Measurements from ENCODE around the gene IFIT5.
"Not testable (repeated sequence)": the region's sequence is repeated elsewhere in the genome, so short reads cannot be mapped to it uniquely, and the experiment has no call there.

The IFIT5 gene

DNA sequence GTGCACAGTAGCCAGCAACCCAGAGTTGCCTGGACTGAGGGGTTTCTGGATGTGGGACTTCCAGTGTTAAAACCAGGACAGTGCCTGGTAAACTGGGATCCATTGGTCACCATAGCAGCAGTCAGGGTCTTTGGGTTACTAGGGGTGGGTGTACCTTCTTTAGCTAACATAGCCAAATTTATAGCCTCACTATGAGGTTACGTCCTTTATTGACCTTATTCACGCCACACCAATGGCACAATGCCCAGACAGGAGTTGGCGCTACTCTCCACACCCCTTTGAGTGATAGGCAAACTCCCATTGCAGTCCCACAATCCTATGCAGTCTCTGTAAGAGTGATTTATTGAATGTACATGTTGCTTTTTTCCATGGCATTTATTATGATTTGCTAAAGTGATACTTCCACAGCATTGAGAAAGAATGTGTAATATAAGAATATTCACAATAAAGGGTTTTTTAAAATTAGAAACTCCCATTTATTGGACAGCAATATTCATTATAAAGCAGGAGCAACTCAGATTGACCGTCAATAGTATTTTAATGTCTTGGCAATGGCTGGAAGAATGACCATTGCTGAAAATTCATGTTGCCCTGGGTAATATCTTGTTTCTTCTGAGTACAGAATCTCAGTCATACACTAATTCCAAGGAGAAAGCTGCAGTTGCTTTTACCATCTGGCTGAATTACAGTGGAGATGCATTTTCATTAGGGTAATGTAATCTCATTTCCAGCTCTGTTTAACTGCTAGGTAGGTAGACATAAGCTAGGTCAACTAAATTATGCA, 26.1 kb downstream of the IFIT5 start:
- no peaks in the 10 kb centered on the region for H3F3A ChIP-seq (ENCODE audit: insufficient read depth, low read length)
- H2AFZ ChIP-seq (ENCODE audit: low read length) = no peak overlapping the region
- H3K4me1 ChIP-seq (ENCODE audit: insufficient read depth, low read length, severe bottlenecking) = no peaks in the 10 kb centered on the region
- no peaks in the 10 kb centered on the region for H3K9me2 ChIP-seq (ENCODE audit: low read depth, low read length)
- no peak overlapping the region for H3K27ac ChIP-seq (ENCODE audit: low read depth, low read length, poor library complexity, severe bottlenecking)
- no peaks in the 10 kb centered on the region for H3K79me2 ChIP-seq (ENCODE audit: insufficient read depth, low read length)
- H3K4me3 ChIP-seq (ENCODE audit: low read depth, low read length, poor library complexity, severe bottlenecking) = no peak overlapping the region
- H3K9ac ChIP-seq (ENCODE audit: low read length) = no peak overlapping the region
- no peaks in the 10 kb centered on the region for H3K9me3 ChIP-seq (ENCODE audit: low read length)
- H4K20me1 ChIP-seq (ENCODE audit: insufficient read depth, low read length) = no peaks in the 10 kb centered on the region
- no peaks in the 10 kb centered on the region for H3K27me3 ChIP-seq (ENCODE audit: insufficient read depth, low read length)
- H3K36me3 ChIP-seq (ENCODE audit: insufficient read depth, low read length) = no peaks in the 10 kb centered on the region
- H3K4me2 ChIP-seq (ENCODE audit: low read length) = no peak overlapping the region
- TF ChIP-seq, protein P1, sequence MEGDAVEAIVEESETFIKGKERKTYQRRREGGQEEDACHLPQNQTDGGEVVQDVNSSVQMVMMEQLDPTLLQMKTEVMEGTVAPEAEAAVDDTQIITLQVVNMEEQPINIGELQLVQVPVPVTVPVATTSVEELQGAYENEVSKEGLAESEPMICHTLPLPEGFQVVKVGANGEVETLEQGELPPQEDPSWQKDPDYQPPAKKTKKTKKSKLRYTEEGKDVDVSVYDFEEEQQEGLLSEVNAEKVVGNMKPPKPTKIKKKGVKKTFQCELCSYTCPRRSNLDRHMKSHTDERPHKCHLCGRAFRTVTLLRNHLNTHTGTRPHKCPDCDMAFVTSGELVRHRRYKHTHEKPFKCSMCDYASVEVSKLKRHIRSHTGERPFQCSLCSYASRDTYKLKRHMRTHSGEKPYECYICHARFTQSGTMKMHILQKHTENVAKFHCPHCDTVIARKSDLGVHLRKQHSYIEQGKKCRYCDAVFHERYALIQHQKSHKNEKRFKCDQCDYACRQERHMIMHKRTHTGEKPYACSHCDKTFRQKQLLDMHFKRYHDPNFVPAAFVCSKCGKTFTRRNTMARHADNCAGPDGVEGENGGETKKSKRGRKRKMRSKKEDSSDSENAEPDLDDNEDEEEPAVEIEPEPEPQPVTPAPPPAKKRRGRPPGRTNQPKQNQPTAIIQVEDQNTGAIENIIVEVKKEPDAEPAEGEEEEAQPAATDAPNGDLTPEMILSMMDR (IDR thresholded peaks at IDR 0.05; ENCODE audit: low read length) = no peak
- no peak for TF ChIP-seq EZH2 (IDR thresholded peaks at IDR 0.05; ENCODE audit: borderline replicate concordance, low read length)

DNA sequence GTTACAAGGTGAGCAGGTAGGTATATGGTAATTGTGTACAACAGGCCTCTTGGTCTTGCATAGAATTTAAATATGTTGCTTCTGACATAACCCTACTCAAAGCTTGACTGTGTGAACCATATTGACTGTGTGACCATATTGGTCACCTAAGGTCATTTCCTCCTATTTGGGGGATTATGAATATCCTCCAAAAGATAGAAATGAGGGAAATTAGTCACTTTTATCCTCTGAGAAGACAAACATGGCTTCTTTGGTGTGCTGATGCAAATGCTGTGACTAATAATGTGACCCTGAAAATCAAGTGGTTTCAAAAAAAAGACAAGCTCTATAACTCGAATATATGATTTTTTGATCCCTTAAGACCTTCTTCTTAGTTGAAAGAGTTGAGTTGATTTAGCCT, 27.9 kb downstream of the IFIT5 start:
- no peak overlapping the region for H3K27ac ChIP-seq (ENCODE audit: low read depth, low read length, poor library complexity, severe bottlenecking)
- no peaks in the 10 kb centered on the region for H3K79me2 ChIP-seq (ENCODE audit: insufficient read depth, low read length)
- no peak overlapping the region for H2AFZ ChIP-seq (ENCODE audit: low read length)
- H3K27me3 ChIP-seq (ENCODE audit: insufficient read depth, low read length) = no peaks in the 10 kb centered on the region
- no peak overlapping the region for H3K9ac ChIP-seq (ENCODE audit: low read length)
- H3K36me3 ChIP-seq (ENCODE audit: insufficient read depth, low read length) = no peaks in the 10 kb centered on the region
- no peaks in the 10 kb centered on the region for H4K20me1 ChIP-seq (ENCODE audit: insufficient read depth, low read length)
- no peak for TF ChIP-seq EZH2 (IDR thresholded peaks at IDR 0.05; ENCODE audit: borderline replicate concordance, low read length)
- TF ChIP-seq, protein P1 (IDR thresholded peaks at IDR 0.05; ENCODE audit: low read length) = no peak
- no peaks in the 10 kb centered on the region for H3K9me2 ChIP-seq (ENCODE audit: low read depth, low read length)
- H3K9me3 ChIP-seq (ENCODE audit: low read length) = no peaks in the 10 kb centered on the region
- no peak overlapping the region for H3K4me2 ChIP-seq (ENCODE audit: low read length)
- H3K4me1 ChIP-seq (ENCODE audit: insufficient read depth, low read length, severe bottlenecking) = no peaks in the 10 kb centered on the region
- H3F3A ChIP-seq (ENCODE audit: insufficient read depth, low read length) = no peaks in the 10 kb centered on the region
- H3K4me3 ChIP-seq (ENCODE audit: low read depth, low read length, poor library complexity, severe bottlenecking) = no peak overlapping the region

DNA sequence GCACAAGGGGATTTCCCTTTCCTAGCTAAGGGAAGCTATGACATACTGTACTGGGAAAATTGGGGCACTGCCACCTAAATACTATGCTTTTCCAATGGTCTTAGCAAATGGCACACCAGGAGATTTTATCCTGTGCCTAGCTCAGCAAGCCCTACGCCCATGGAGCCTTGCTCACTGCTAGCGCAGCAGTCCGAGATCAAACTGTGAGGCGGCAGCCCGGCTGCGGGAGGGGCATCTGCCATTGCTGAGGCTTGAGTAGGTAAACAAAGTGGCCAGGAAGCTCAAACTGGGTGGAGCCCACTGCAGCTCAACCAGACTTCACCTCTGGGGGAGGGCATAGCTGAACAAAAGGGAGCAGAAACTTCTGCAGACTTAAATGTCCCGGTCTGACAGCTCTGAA, 30.5 kb downstream of the IFIT5 start:
- not testable (repeated sequence) for H3K79me2 ChIP-seq (ENCODE audit: insufficient read depth, low read length); H3K27me3 ChIP-seq (ENCODE audit: insufficient read depth, low read length); H4K20me1 ChIP-seq (ENCODE audit: insufficient read depth, low read length); H3K9ac ChIP-seq (ENCODE audit: low read length); H3K4me3 ChIP-seq (ENCODE audit: low read depth, low read length, poor library complexity, severe bottlenecking); H3K36me3 ChIP-seq (ENCODE audit: insufficient read depth, low read length); H3K9me3 ChIP-seq (ENCODE audit: low read length); H3K9me2 ChIP-seq (ENCODE audit: low read depth, low read length); H3K27ac ChIP-seq (ENCODE audit: low read depth, low read length, poor library complexity, severe bottlenecking); H3F3A ChIP-seq (ENCODE audit: insufficient read depth, low read length); H2AFZ ChIP-seq (ENCODE audit: low read length); H3K4me2 ChIP-seq (ENCODE audit: low read length); H3K4me1 ChIP-seq (ENCODE audit: insufficient read depth, low read length, severe bottlenecking)

DNA sequence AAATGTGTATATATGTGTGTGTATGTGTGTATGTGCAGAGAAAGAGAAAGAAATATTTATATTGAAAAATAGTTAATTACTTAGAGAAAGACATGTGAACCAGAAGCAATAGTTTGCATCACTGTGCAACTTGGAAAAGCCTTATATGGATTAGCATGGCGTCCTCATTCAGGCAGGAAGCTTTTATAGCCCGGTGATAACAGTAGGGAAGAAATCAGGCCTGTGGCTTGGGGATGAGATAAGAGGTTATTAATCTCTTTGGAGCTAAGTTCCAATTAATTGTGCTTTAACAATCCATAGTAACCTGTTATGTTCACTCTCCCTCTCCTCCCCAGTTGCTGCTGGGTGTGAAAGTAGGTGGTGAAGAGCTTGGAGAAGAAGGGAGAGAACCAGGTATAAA, 36.5 kb downstream of the IFIT5 start:
- Histone ChIP-seq H3K4me1 (ENCODE audit: insufficient read depth, low read length, severe bottlenecking) (no peaks in the 10 kb centered on the region), H2AFZ (ENCODE audit: low read length) (no peak overlapping the region), H3K27ac (ENCODE audit: low read depth, low read length, poor library complexity, severe bottlenecking) (no peak overlapping the region), H3K4me2 (ENCODE audit: low read length) (no peak overlapping the region), H3K27me3 (ENCODE audit: insufficient read depth, low read length) (no peaks in the 10 kb centered on the region), H3K9ac (ENCODE audit: low read length) (no peak overlapping the region), H3K4me3 (ENCODE audit: low read depth, low read length, poor library complexity, severe bottlenecking) (no peak overlapping the region), H3K36me3 (ENCODE audit: insufficient read depth, low read length) (no peaks in the 10 kb centered on the region), H3K79me2 (ENCODE audit: insufficient read depth, low read length) (no peaks in the 10 kb centered on the region), H3K9me2 (ENCODE audit: low read depth, low read length) (no peaks in the 10 kb centered on the region), H3K9me3 (ENCODE audit: low read length) (no peaks in the 10 kb centered on the region), H3F3A (ENCODE audit: insufficient read depth, low read length) (no peaks in the 10 kb centered on the region), H4K20me1 (ENCODE audit: insufficient read depth, low read length) (no peaks in the 10 kb centered on the region)
- TF ChIP-seq EZH2 (IDR thresholded peaks at IDR 0.05; ENCODE audit: borderline replicate concordance, low read length) = no peak
- TF ChIP-seq, protein P1 (IDR thresholded peaks at IDR 0.05; ENCODE audit: low read length) = no peak
